GM12878 (cell line): Measurements from ENCODE around the gene MAP4. TPM values are rescaled to one million over a fixed set of nuclear protein-coding genes. Genes with fewer than 3 reads are reported as not detected.

Experiments used
- ATAC-seq: fragments of 200-7000 bp; cut with Tn5 transposase; 3 replicates; pipeline ENCODE4 v1.9.1; 2020; ENCODE audit warnings: mild to moderate bottlenecking, moderate library complexity
- BruUV-seq: library from RNA; stranded (reverse); fragments of 400-500 nt; replicated peaks from 2 replicates; lab custom pipeline; 2021; lab: Mats Ljungman, UMichigan
- CTCF ChIA-PET: fragments of 300-600 bp; sonication (Branson Sonifier 250); formaldehyde crosslinking; extraction: SDS; loops from one replicate; lab custom pipeline; 2021; ENCODE audit warnings: inconsistent platforms; lab: Yijun Ruan, JAX
- POLR2A ChIA-PET: fragments of 350-600 bp; formaldehyde crosslinking; extraction: SDS; loops from one replicate; lab custom pipeline; 2021; ENCODE audit warnings: inconsistent platforms; lab: Charles Lee
- RAD21 ChIA-PET: fragments of 300-600 bp; sonication (Branson Sonifier 250); formaldehyde crosslinking; loops from one replicate; lab custom pipeline; 2023; ENCODE audit warnings: antibody characterized with exemption; ENCODE audit not compliant: unreplicated experiment; lab: Charles Lee
- SMC1A ChIA-PET: fragments of 300-600 bp; sonication (Branson Sonifier 250); formaldehyde crosslinking; loops from one replicate; lab custom pipeline; 2023; ENCODE audit not compliant: unreplicated experiment, uncharacterized antibody; lab: Charles Lee
- DNase-seq: peaks from one replicate; pipeline ENCODE4 v3.0.0-alpha.2; 2011; ENCODE audit warnings: low read depth, low spot score
- FAIRE-seq: peaks from 3 replicates; lab custom pipeline; 2011; peaks lifted over from hg19 to GRCh38; lab: Jason Lieb, UNC
- H2AFZ ChIP-seq: 2 replicates; pipeline ENCODE4 v1.6.0; 2011; ENCODE audit warnings: low read depth, low read length, control low read depth; ENCODE audit not compliant: control insufficient read depth
- H3K27ac ChIP-seq: 2 replicates; pipeline ENCODE4 v1.5.1; 2011; ENCODE audit warnings: control low read depth; ENCODE audit not compliant: control insufficient read depth, insufficient read depth
- H3K27me3 ChIP-seq, 2 experiments: replicated peaks in 1 of 2; 2 replicates each; pipeline versions ENCODE4 v1.6.0 to v1.6.1; 2011; ENCODE audit warnings: low read length in 1 of 2; ENCODE audit not compliant: control insufficient read depth in 2 of 2, insufficient read depth in 2 of 2
- H3K36me3 ChIP-seq, 2 experiments: 2 replicates each; pipeline ENCODE4 v1.5.1; 2011; ENCODE audit warnings: low read length in 1 of 2; ENCODE audit not compliant: control insufficient read depth in 2 of 2, insufficient read depth in 2 of 2
- H3K4me1 ChIP-seq: 2 replicates; pipeline ENCODE4 v1.6.1; 2011; ENCODE audit warnings: mild to moderate bottlenecking, low read length, moderate library complexity, mixed read lengths; ENCODE audit not compliant: control insufficient read depth, insufficient read depth
- H3K4me2 ChIP-seq: 2 replicates; pipeline ENCODE4 v1.6.0; 2011; ENCODE audit warnings: control low read depth; ENCODE audit not compliant: control insufficient read depth, insufficient read depth
- H3K4me3 ChIP-seq: fragments of 200-600 bp; sonication (generic); 2 replicates; pipeline ENCODE4 v1.5.1; 2016
- H3K79me2 ChIP-seq: 2 replicates; pipeline ENCODE4 v1.6.0; 2011; ENCODE audit warnings: low read length; ENCODE audit not compliant: control insufficient read depth, insufficient read depth
- H3K9ac ChIP-seq: 2 replicates; pipeline ENCODE4 v1.8.0; 2011; ENCODE audit warnings: low read length, control low read depth, mixed read lengths; ENCODE audit not compliant: control insufficient read depth, insufficient read depth
- H3K9me3 ChIP-seq: replicated peaks from 3 replicates; pipeline ENCODE4 v1.5.1; 2011; ENCODE audit warnings: mild to moderate bottlenecking, low read length; ENCODE audit not compliant: control insufficient read depth, insufficient read depth
- H4K20me1 ChIP-seq: 2 replicates; pipeline ENCODE4 v1.6.0; 2011; ENCODE audit not compliant: control insufficient read depth, insufficient read depth
- BMI1 ChIP-seq: fragments of 450-650 bp; IDR thresholded peaks from 2 replicates; pipeline ENCODE4 v1.6.1; 2016; ENCODE audit warnings: mild to moderate bottlenecking, moderate library complexity, borderline replicate concordance
- BRCA1 ChIP-seq: IDR thresholded peaks from 2 replicates; pipeline ENCODE4 v1.6.1; 2011; ENCODE audit warnings: low read depth, low read length, improper control_type of control experiment
- CHD4 ChIP-seq: fragments of 200-600 bp; sonication (generic); IDR thresholded peaks from 2 replicates; pipeline ENCODE4 v1.6.1; 2016; ENCODE audit warnings: mild to moderate bottlenecking
- HSF1 ChIP-seq: fragments of 150-350 bp; IDR thresholded peaks from 2 replicates; pipeline ENCODE4 v1.6.1; 2014; ENCODE audit warnings: mild to moderate bottlenecking, low read depth, low read length
- SIN3A ChIP-seq: IDR thresholded peaks from 2 replicates; pipeline ENCODE4 v1.6.1; 2012; ENCODE audit warnings: low read depth, low read length, improper control_type of control experiment
- SKIL ChIP-seq: fragments of 450-650 bp; IDR thresholded peaks from 2 replicates; pipeline ENCODE4 v1.6.1; 2017; ENCODE audit warnings: mild to moderate bottlenecking, low read depth, inconsistent platforms; ENCODE audit not compliant: poor library complexity, severe bottlenecking
- SMAD1 ChIP-seq: fragments of 450-650 bp; IDR thresholded peaks from 2 replicates; pipeline ENCODE4 v1.6.1; 2018; ENCODE audit warnings: mild to moderate bottlenecking, low read depth; ENCODE audit not compliant: partially characterized antibody
- TCF7 ChIP-seq: IDR thresholded peaks from 2 replicates; pipeline ENCODE4 v1.6.1; 2014; ENCODE audit warnings: antibody characterized with exemption, borderline replicate concordance
- USF2 ChIP-seq: IDR thresholded peaks from 2 replicates; pipeline ENCODE4 v1.6.1; 2011; ENCODE audit warnings: low read depth, low read length, improper control_type of control experiment, borderline replicate concordance
- WGBS: methylation state at CpG from one replicate; pipeline ENCODE4 v1.1.6; 2016; ENCODE audit warnings: low lambda C conversion rate; ENCODE audit not compliant: insufficient replicate concordance, insufficient coverage; ENCODE audit errors: missing lambda C conversion rate; 5-methylcytosine and 5-hydroxymethylcytosine counted together
- in situ Hi-C: fragments of 300-500 bp; cut with MboI; formaldehyde crosslinking; loops from 9 replicates; pipeline ENCODE4 v1.14.3; 2018; ENCODE audit warnings: mixed read lengths
- intact Hi-C: fragments of 100-400 bp; cut with micrococcal nuclease; formaldehyde crosslinking; loops from one replicate; pipeline ENCODE4 v1.14.2; 2022; ENCODE audit not compliant: unreplicated experiment
- polyA plus RNA-seq, 11 experiments: library from polyadenylated mRNA; depleted of rRNA in 4 of 11; unstranded in 6 of 11; stranded (reverse) in 5 of 11; fragments of >200 nt; fragmentation: Nextera tagmentation in 4 of 11; fragmentation: Illumina TruSeq in 1 of 11; extraction: Ambion mirVana in 4 of 11; extraction: Trizol in 1 of 11; gene quantifications; 1 replicate in 1 of 11; 2 replicates in 10 of 11; pipeline versions ENCODE4 v1.2.1 to v1.2.3, GENCODE V29; 2011 to 2016; ENCODE audit warnings: inconsistent platforms in 2 of 11, missing spikeins in 2 of 11, low read depth in 1 of 11
- total RNA-seq, 4 experiments: library from RNA; depleted of rRNA in 3 of 4; stranded (reverse); fragments of >200 nt in 3 of 4; fragmentation: Illumina TruSeq in 1 of 4; extraction: Trizol in 1 of 4; gene quantifications; 2 replicates each; pipeline versions ENCODE4 v1.2.1 to v1.2.3, GENCODE V29; 2013 to 2021
- TF ChIP-seq, protein P1 (sequence below): IDR thresholded peaks from 2 replicates; pipeline ENCODE4 v1.6.1; 2012; ENCODE audit warnings: low read depth, low read length, improper control_type of control experiment
- TF ChIP-seq, protein P2 (sequence below): IDR thresholded peaks from 2 replicates; pipeline ENCODE4 v1.6.1; 2011; ENCODE audit warnings: borderline replicate concordance, low read depth, mild to moderate bottlenecking, moderate library complexity, mixed read lengths, low read length; ENCODE audit not compliant: insufficient read depth; ENCODE audit errors: extremely low read length
- TF ChIP-seq, protein P3 (sequence below): IDR thresholded peaks from 2 replicates; pipeline ENCODE4 v1.6.1; 2012; ENCODE audit warnings: low read length, inconsistent platforms

Gene MAP4
- total and polyA plus RNA-seq, 10 of the 15 experiments (the other 5 are each of a cell fraction or from before 2014, with no cell fraction given), result 22.2 to 145 (median 47.2) TPM

DNA sequence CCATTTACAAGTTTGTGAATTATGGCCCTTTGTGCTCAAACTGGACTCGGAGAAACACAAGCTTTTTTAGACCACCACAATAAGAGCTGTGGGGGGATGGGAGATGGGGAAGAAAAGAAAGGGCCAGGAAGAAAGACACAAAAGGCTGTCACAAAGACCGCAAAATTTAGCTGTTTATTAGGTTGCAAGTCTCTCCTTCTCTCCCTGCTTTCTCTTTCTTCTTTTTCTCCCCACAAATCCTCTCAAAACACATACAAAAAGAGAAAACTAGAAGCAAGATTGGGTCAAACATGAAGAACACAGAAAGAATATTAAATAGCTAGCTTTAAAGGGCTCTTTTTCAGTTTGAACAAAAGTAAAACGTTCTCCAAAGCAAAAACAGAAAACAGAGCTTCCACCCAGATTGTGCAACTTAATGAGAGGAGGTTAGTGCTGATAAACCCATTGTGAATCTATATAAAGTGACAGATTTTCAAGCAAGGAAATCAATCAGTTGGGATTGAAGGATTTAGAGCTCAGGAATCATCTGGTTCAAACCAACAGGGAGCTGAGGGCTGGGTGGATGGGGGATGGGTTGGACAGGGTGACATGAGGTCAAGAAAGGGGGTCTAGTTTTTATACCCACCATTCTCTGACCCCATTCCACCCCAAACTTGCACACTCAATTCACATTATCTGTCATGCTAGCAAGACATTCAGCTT lies 125.9 kb downstream of the MAP4 start:
- RAD21 ChIA-PET, result no interaction called here
- H4K20me1 ChIP-seq, result no peaks in the 10 kb centered on the region
- DNase-seq, result no peak
- no peak for FAIRE-seq
- ATAC-seq, result no peak
- in situ Hi-C loops (no loop called here), intact Hi-C loops (loop anchor here (10.0 kb wide), 1 partner anchor 265 kb away; no protein-coding TSS in a partner anchor)
- no peaks in the 10 kb centered on the region for H3K27me3 ChIP-seq
- WGBS, result 93% methylated on average over 3 of the region's 3 CpGs
- H3K4me3 ChIP-seq, result no peak overlapping the region
- no peak overlapping the region for H2AFZ ChIP-seq
- POLR2A ChIA-PET, result interaction anchor here (0.6 kb wide), 1 partner anchor 265 kb away, joined by 5 read pairs; no protein-coding TSS in a partner anchor
- peaks cover 2% of the 10 kb centered on the region; the same call in 1 of the 2 replicates for H3K4me1 ChIP-seq
- H3K9me3 ChIP-seq, result no peaks in the 10 kb centered on the region
- TF ChIP-seq CHD4 (no peak), SKIL (no peak), USF2 (no peak), HSF1 (no peak), TCF7 (no peak), BRCA1 (no peak), SIN3A (no peak), BMI1 (no peak), SMAD1 (no peak)
- TF ChIP-seq, protein P1, sequence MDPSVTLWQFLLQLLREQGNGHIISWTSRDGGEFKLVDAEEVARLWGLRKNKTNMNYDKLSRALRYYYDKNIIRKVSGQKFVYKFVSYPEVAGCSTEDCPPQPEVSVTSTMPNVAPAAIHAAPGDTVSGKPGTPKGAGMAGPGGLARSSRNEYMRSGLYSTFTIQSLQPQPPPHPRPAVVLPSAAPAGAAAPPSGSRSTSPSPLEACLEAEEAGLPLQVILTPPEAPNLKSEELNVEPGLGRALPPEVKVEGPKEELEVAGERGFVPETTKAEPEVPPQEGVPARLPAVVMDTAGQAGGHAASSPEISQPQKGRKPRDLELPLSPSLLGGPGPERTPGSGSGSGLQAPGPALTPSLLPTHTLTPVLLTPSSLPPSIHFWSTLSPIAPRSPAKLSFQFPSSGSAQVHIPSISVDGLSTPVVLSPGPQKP, result no peak
- TF ChIP-seq, protein P2, sequence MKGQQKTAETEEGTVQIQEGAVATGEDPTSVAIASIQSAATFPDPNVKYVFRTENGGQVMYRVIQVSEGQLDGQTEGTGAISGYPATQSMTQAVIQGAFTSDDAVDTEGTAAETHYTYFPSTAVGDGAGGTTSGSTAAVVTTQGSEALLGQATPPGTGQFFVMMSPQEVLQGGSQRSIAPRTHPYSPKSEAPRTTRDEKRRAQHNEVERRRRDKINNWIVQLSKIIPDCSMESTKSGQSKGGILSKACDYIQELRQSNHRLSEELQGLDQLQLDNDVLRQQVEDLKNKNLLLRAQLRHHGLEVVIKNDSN, result no peak
- TF ChIP-seq, protein P3, sequence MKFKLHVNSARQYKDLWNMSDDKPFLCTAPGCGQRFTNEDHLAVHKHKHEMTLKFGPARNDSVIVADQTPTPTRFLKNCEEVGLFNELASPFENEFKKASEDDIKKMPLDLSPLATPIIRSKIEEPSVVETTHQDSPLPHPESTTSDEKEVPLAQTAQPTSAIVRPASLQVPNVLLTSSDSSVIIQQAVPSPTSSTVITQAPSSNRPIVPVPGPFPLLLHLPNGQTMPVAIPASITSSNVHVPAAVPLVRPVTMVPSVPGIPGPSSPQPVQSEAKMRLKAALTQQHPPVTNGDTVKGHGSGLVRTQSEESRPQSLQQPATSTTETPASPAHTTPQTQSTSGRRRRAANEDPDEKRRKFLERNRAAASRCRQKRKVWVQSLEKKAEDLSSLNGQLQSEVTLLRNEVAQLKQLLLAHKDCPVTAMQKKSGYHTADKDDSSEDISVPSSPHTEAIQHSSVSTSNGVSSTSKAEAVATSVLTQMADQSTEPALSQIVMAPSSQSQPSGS, result no peak
- H3K27ac ChIP-seq, result no peak overlapping the region
- H3K36me3 ChIP-seq, result peaks cover 4 to 6% of the 10 kb centered on the region in 2 experiments; a peak in 2 of 4 replicates
- SMC1A ChIA-PET, result interaction anchor here (1.1 to 1.3 kb wide), 2 partner anchors 16 to 99 kb away, joined by 3 to 5 read pairs; no protein-coding TSS in a partner anchor
- H3K9ac ChIP-seq, result no peak overlapping the region
- CTCF ChIA-PET, result interaction anchor here (1.2 to 2.1 kb wide), 3 partner anchors 9 to 261 kb away, joined by 5 read pairs; no protein-coding TSS in a partner anchor
- H3K79me2 ChIP-seq, result no peaks in the 10 kb centered on the region
- no TSS peak for BruUV-seq
- H3K4me2 ChIP-seq, result no peak overlapping the region
